ENCODE measurements around the gene SYNC.

DNA sequence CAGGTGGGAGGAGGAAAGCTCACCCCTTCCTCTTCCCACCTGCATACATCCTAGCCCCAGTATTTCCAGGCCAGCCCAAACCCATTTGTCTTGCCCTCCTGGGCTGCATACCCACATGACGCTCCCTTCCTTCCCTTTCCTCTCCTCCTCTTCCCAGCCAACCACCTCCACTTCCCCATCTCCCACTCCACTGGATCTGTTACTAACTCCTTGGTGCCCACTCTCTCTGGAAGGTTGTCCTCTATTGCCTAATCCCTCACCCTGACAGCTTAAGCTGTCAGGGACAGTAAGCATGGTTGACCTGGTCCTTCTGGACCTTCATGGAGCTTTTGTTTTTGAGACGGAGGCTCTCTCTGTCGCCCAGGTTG lies 23.0 kb upstream of the SYNC start:
- no peak for TF ChIP-seq CTCF (IDR thresholded peaks at IDR 0.05)
- no peak for TF ChIP-seq POLR2A (IDR thresholded peaks at IDR 0.05)
